H9 (cell line): ENCODE data around the gene AATK. TPM values are rescaled to one million over a fixed set of nuclear protein-coding genes. Genes with fewer than 3 reads are reported as not detected.

ENCODE experiments used
- DNase-seq: peaks from one replicate; pipeline ENCODE4 v3.0.0-alpha.2; 2017
- H2AFZ ChIP-seq: one replicate; pipeline ENCODE4 v1.6.1; 2013; ENCODE audit warnings: mild to moderate bottlenecking, low read length, control low read depth, moderate library complexity
- H2AK5ac ChIP-seq: 2 replicates; pipeline ENCODE4 v1.6.1; 2013; ENCODE audit warnings: low read length, control low read depth, mixed read lengths; ENCODE audit not compliant: insufficient read length
- H2BK120ac ChIP-seq: one replicate; pipeline ENCODE4 v1.6.1; 2013; ENCODE audit warnings: low read depth, mild to moderate bottlenecking, low read length, control low read depth, inconsistent platforms; ENCODE audit not compliant: poor library complexity, severe bottlenecking
- H2BK12ac ChIP-seq: 2 replicates; pipeline ENCODE4 v1.6.1; 2013; ENCODE audit warnings: low read length, control low read depth, mixed read lengths, low read depth; ENCODE audit not compliant: insufficient read length
- H2BK15ac ChIP-seq: 2 replicates; pipeline ENCODE4 v1.6.1; 2013; ENCODE audit warnings: low read depth, low read length, control low read depth
- H2BK20ac ChIP-seq: one replicate; pipeline ENCODE4 v1.6.1; 2013; ENCODE audit warnings: low read depth, mild to moderate bottlenecking, low read length, control low read depth, inconsistent platforms; ENCODE audit not compliant: poor library complexity, severe bottlenecking
- H2BK5ac ChIP-seq: 2 replicates; pipeline ENCODE4 v1.6.1; 2013; ENCODE audit warnings: low read length, control low read depth, mixed read lengths; ENCODE audit not compliant: insufficient read length
- H3K14ac ChIP-seq: 2 replicates; pipeline ENCODE4 v1.6.1; 2013; ENCODE audit warnings: low read length, control low read depth; ENCODE audit not compliant: insufficient read depth
- H3K18ac ChIP-seq: 2 replicates; pipeline ENCODE4 v1.6.1; 2013; ENCODE audit warnings: low read depth, mild to moderate bottlenecking, mixed read lengths, low read length, control low read depth; ENCODE audit not compliant: insufficient read length
- H3K23ac ChIP-seq: 2 replicates; pipeline ENCODE4 v1.6.1; 2013; ENCODE audit warnings: low read length, control low read depth, mixed read lengths, low read depth; ENCODE audit not compliant: insufficient read length
- H3K23me2 ChIP-seq: 2 replicates; pipeline ENCODE4 v1.6.1; 2013; ENCODE audit warnings: low read depth, mild to moderate bottlenecking, mixed read lengths, low read length, control low read depth; ENCODE audit not compliant: insufficient read length, poor library complexity, severe bottlenecking
- H3K27ac ChIP-seq: 2 replicates; pipeline ENCODE4 v1.5.1; 2013; ENCODE audit warnings: low read length, control low read depth, mixed read lengths, low read depth; ENCODE audit not compliant: insufficient read length
- H3K27me3 ChIP-seq: 2 replicates; pipeline ENCODE4 v1.6.1; 2013; ENCODE audit warnings: low read length, control low read depth, inconsistent platforms; ENCODE audit not compliant: insufficient read depth
- H3K4ac ChIP-seq: 2 replicates; pipeline ENCODE4 v1.6.1; 2013; ENCODE audit warnings: low read depth, mild to moderate bottlenecking, control low read depth, inconsistent platforms, low read length, moderate library complexity
- H3K4me1 ChIP-seq: 2 replicates; pipeline ENCODE4 v1.6.1; 2013; ENCODE audit warnings: low read length, control low read depth, inconsistent platforms; ENCODE audit not compliant: insufficient read depth
- H3K4me2 ChIP-seq: 2 replicates; pipeline ENCODE4 v1.6.1; 2013; ENCODE audit warnings: low read length, control low read depth, mixed read lengths; ENCODE audit not compliant: insufficient read length, insufficient read depth
- H3K56ac ChIP-seq: 2 replicates; pipeline ENCODE4 v1.6.1; 2013; ENCODE audit warnings: low read depth, mild to moderate bottlenecking, mixed read lengths, low read length, control low read depth; ENCODE audit not compliant: insufficient read length
- H3K79me1 ChIP-seq: 2 replicates; pipeline ENCODE4 v1.6.1; 2013; ENCODE audit warnings: low read depth, mild to moderate bottlenecking, moderate library complexity, low read length, control low read depth, inconsistent platforms; ENCODE audit not compliant: insufficient read depth, poor library complexity, severe bottlenecking
- H3K79me2 ChIP-seq: 2 replicates; pipeline ENCODE4 v1.6.1; 2013; ENCODE audit warnings: low read length, control low read depth, inconsistent platforms; ENCODE audit not compliant: insufficient read depth
- H3K9ac ChIP-seq: 2 replicates; pipeline ENCODE4 v1.6.1; 2013; ENCODE audit warnings: low read length, control low read depth, mixed read lengths; ENCODE audit not compliant: insufficient read length; ENCODE audit errors: extremely low read depth
- H3K9me3 ChIP-seq: one replicate; pipeline ENCODE4 v1.6.1; 2013; ENCODE audit warnings: low read depth, low read length, inconsistent platforms; ENCODE audit not compliant: control insufficient read depth
- H3T11ph ChIP-seq: one replicate; pipeline ENCODE4 v1.6.1; 2013; ENCODE audit warnings: mild to moderate bottlenecking, low read length, control low read depth, inconsistent platforms
- H4K20me1 ChIP-seq: one replicate; pipeline ENCODE4 v1.6.1; 2013; ENCODE audit not compliant: control insufficient read depth, insufficient read length, insufficient read depth
- H4K5ac ChIP-seq: 2 replicates; pipeline ENCODE4 v1.6.1; 2013; ENCODE audit warnings: low read depth, mild to moderate bottlenecking, mixed read lengths, low read length, control low read depth; ENCODE audit not compliant: insufficient read length
- H4K8ac ChIP-seq: replicated peaks from 2 replicates; pipeline ENCODE4 v1.6.1; 2013; ENCODE audit warnings: low read length, control low read depth, mixed read lengths, low read depth; ENCODE audit not compliant: insufficient read length
- H4K91ac ChIP-seq: 2 replicates; pipeline ENCODE4 v1.6.1; 2013; ENCODE audit warnings: low read depth, mild to moderate bottlenecking, moderate library complexity, mixed read lengths, low read length, control low read depth; ENCODE audit not compliant: insufficient read length
- H3K27ac Mint-ChIP-seq, 3 experiments: 2 replicates in 2 of 3; 3 replicates in 1 of 3; pipeline ENCODE4 v1.8.0; 2020 to 2021; ENCODE audit warnings: mixed read lengths in 3 of 3, mild to moderate bottlenecking in 1 of 3, moderate library complexity in 1 of 3
- H3K27me3 Mint-ChIP-seq: 2 replicates; pipeline ENCODE4 v1.8.0; 2021; ENCODE audit warnings: low read depth, mild to moderate bottlenecking, moderate library complexity, mixed read lengths
- H3K36me3 Mint-ChIP-seq, 3 experiments: 2 replicates in 2 of 3; 3 replicates in 1 of 3; pipeline ENCODE4 v1.8.0; 2020 to 2021; ENCODE audit warnings: low read depth in 3 of 3, mixed read lengths in 3 of 3; ENCODE audit not compliant: insufficient read depth in 1 of 3
- H3K4me1 Mint-ChIP-seq, 2 experiments: 2 replicates each; pipeline ENCODE4 v1.8.0; 2020; ENCODE audit warnings: mixed read lengths in 2 of 2
- H3K4me3 Mint-ChIP-seq, 2 experiments: 2 replicates in 1 of 2; 3 replicates in 1 of 2; pipeline ENCODE4 v1.8.0; 2020 to 2021; ENCODE audit warnings: mild to moderate bottlenecking in 2 of 2, mixed read lengths in 2 of 2, moderate library complexity in 1 of 2
- H3K9me3 Mint-ChIP-seq, 2 experiments: 2 replicates in 1 of 2; 3 replicates in 1 of 2; pipeline ENCODE4 v1.8.0; 2020; ENCODE audit warnings: mild to moderate bottlenecking in 2 of 2, mixed read lengths in 2 of 2, moderate library complexity in 1 of 2
- CTCF ChIP-seq: fragments of 200-600 bp; sonication (generic); conservative IDR thresholded peaks from 3 replicates; pipeline ENCODE4 v1.8.0; 2021; ENCODE audit warnings: antibody characterized with exemption, mild to moderate bottlenecking
- WGBS: extraction: QIAGEN DNeasy Blood & Tissue Kit; methylation state at CpG from one replicate; pipeline ENCODE4 v1.1.7; 2013; ENCODE audit warnings: missing lambda C conversion rate, low lambda C conversion rate, mixed read lengths; ENCODE audit not compliant: insufficient read length; ENCODE audit errors: extremely low coverage; 5-methylcytosine and 5-hydroxymethylcytosine counted together
- total RNA-seq: library from RNA; stranded (reverse); gene quantifications from 2 replicates; pipeline ENCODE4 v1.2.1, GENCODE V29; 2021

AATK gene
- total RNA-seq, 1 experiment from 2014 or later = 2.4 TPM

DNA sequence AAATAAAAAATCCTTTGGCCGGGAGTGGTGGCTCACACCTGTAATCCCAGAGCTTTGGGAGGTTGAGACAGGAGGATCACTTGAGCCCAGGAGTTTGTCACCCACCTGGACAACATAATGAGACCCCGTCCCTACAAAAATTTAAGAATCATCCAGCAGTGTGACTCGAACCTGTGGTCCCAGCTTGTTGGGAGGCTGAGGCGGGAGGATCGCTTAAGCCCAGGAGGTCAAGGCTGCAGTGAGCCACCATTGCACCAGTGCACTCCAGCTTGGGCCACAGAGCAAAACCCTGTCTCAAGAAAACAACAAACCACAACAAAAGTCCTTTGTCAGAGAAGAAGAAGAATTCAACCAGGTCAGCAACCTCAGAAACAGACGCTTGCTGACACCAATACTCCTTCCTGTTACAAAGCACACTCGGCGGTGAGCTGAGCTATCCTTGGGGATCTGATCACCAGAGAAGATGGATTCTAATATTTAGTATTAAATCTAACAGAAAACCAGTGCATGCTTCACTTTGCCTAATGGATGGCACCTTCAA is 13.7 kb downstream of the AATK start:
- no peak overlapping the region for H3K18ac ChIP-seq
- no peak overlapping the region for H3K4me3 Mint-ChIP-seq
- no peak overlapping the region for H4K5ac ChIP-seq
- no peaks in the 10 kb centered on the region for H3K9me3 Mint-ChIP-seq
- no peaks in the 10 kb centered on the region for H3K4me1 ChIP-seq
- H3K4me1 Mint-ChIP-seq = no peaks in the 10 kb centered on the region
- no peak for DNase-seq
- H3K14ac ChIP-seq = no peak overlapping the region
- H3K23me2 ChIP-seq = no peaks in the 10 kb centered on the region
- H4K8ac ChIP-seq = no peak overlapping the region
- H3K27ac Mint-ChIP-seq = no peak overlapping the region
- no peak overlapping the region for H3K4ac ChIP-seq
- H3K27me3 ChIP-seq = no peaks in the 10 kb centered on the region
- TF ChIP-seq CTCF = no peak
- no peak overlapping the region for H2AFZ ChIP-seq
- H2AK5ac ChIP-seq = no peak overlapping the region
- no peak overlapping the region for H2BK12ac ChIP-seq
- no peak overlapping the region for H4K91ac ChIP-seq
- H3K79me1 ChIP-seq = no peaks in the 10 kb centered on the region
- no peak overlapping the region for H2BK5ac ChIP-seq
- H3K56ac ChIP-seq = no peak overlapping the region
- no peaks in the 10 kb centered on the region for H4K20me1 ChIP-seq
- no peak overlapping the region for H3T11ph ChIP-seq
- no peak overlapping the region for H3K9ac ChIP-seq
- peaks cover 2% of the 10 kb centered on the region; the same call in 1 of the 2 replicates for H3K27me3 Mint-ChIP-seq
- no peak overlapping the region for H3K4me2 ChIP-seq
- H3K27ac ChIP-seq = no peak overlapping the region
- no peak overlapping the region for H3K23ac ChIP-seq
- no peak overlapping the region for H2BK20ac ChIP-seq
- WGBS = no CpG with 5 or more reads among the region's 8 CpGs
- H3K9me3 ChIP-seq = no peaks in the 10 kb centered on the region
- H3K79me2 ChIP-seq = no peaks in the 10 kb centered on the region
- no peaks in the 10 kb centered on the region for H3K36me3 Mint-ChIP-seq
- no peak overlapping the region for H2BK15ac ChIP-seq
- H2BK120ac ChIP-seq = no peak overlapping the region
